B cell (primary cell): ENCODE data around the gene TMEM87B. TPM values are rescaled to one million over a fixed set of nuclear protein-coding genes. Genes with fewer than 3 reads are reported as not detected.

ENCODE experiments used
- ATAC-seq: fragments of 200-7000 bp; cut with Tn5 transposase; one replicate; pipeline ENCODE4 v1.10.0; 2021; ENCODE audit warnings: low read depth, mild to moderate bottlenecking, moderate number of reproducible peaks, moderate library complexity
- CTCF ChIA-PET: fragments of 350-600 bp; sonication (Branson Sonifier 250); formaldehyde crosslinking; loops from one replicate; lab custom pipeline; 2021; ENCODE audit warnings: antibody characterized with exemption, inconsistent platforms; lab: Charles Lee
- POLR2A ChIA-PET: fragments of 350-600 bp; sonication (Branson Sonifier 250); formaldehyde crosslinking; loops from one replicate; lab custom pipeline; 2021; ENCODE audit warnings: antibody characterized with exemption; lab: Charles Lee
- DNase-seq: peaks from one replicate; pipeline ENCODE4 v3.0.0; 2013
- H2AFZ ChIP-seq: 2 replicates; pipeline ENCODE4 v1.6.1; 2012; ENCODE audit warnings: mild to moderate bottlenecking, low read depth, low read length; ENCODE audit not compliant: insufficient read depth, poor library complexity, severe bottlenecking
- H3K27ac ChIP-seq, 2 donors: 1 replicate in 1 of 2; 2 replicates in 1 of 2; pipeline ENCODE4 v1.5.1; 2012 to 2013; ENCODE audit warnings: low read length in 2 of 2, mild to moderate bottlenecking in 2 of 2, moderate library complexity in 1 of 2
- H3K27me3 ChIP-seq, 4 experiments: fragments of 200-600 bp in 1 of 4; sonication (generic) in 1 of 4; replicated peaks in 1 of 4; 1 replicate in 2 of 4; 2 replicates in 2 of 4; pipeline versions ENCODE4 v1.6.1 to v1.7.0; 2013 to 2016; ENCODE audit warnings: low read length in 3 of 4, mild to moderate bottlenecking in 2 of 4, mixed read lengths in 1 of 4, moderate library complexity in 1 of 4; ENCODE audit not compliant: insufficient read depth in 4 of 4, control insufficient read depth in 3 of 4; ENCODE audit errors: control extremely low read depth in 1 of 4
- H3K36me3 ChIP-seq, 2 experiments: replicated peaks in 1 of 2; 1 replicate in 1 of 2; 2 replicates in 1 of 2; pipeline versions ENCODE4 v1.6.1 to v1.7.1; 2013; ENCODE audit warnings: low read length in 1 of 2; ENCODE audit not compliant: insufficient read depth in 2 of 2, control insufficient read depth in 1 of 2; ENCODE audit errors: control extremely low read depth in 1 of 2, extremely low read depth in 1 of 2
- H3K4me1 ChIP-seq, 2 donors: fragments of 200-600 bp in 1 of 2; sonication (generic) in 1 of 2; 1 replicate in 1 of 2; 2 replicates in 1 of 2; pipeline versions ENCODE4 v1.5.1 to v1.6.1; 2013 to 2017; ENCODE audit warnings: low read length in 2 of 2; ENCODE audit not compliant: control insufficient read depth in 2 of 2, insufficient read depth in 2 of 2
- H3K4me2 ChIP-seq: replicated peaks from 2 replicates; pipeline ENCODE3; 2012; ENCODE audit warnings: mild to moderate bottlenecking, low read depth, low read length; ENCODE audit not compliant: poor library complexity, severe bottlenecking
- H3K4me3 ChIP-seq, 5 experiments: fragments of 200-600 bp in 1 of 5; sonication (generic) in 1 of 5; 1 replicate in 3 of 5; 2 replicates in 2 of 5; pipeline versions ENCODE4 v1.5.1 to v1.7.0; 2011 to 2016; ENCODE audit warnings: low read length in 4 of 5, mild to moderate bottlenecking in 4 of 5, low read depth in 2 of 5, control low read depth in 1 of 5, moderate library complexity in 1 of 5; ENCODE audit not compliant: insufficient read depth in 1 of 5; ENCODE audit errors: control extremely low read depth in 1 of 5, extremely low read depth in 1 of 5
- H3K79me2 ChIP-seq: fragments of 200-600 bp; sonication (generic); one replicate; pipeline ENCODE4 v1.6.0; 2016; ENCODE audit warnings: low read length; ENCODE audit not compliant: control insufficient read depth, insufficient read depth
- H3K9ac ChIP-seq: fragments of 200-600 bp; sonication (generic); 2 replicates; pipeline ENCODE4 v1.6.1; 2017; ENCODE audit warnings: mild to moderate bottlenecking, low read length, moderate library complexity
- H3K9me3 ChIP-seq, 3 donors: one replicate each; pipeline versions ENCODE4 v1.6.1 to v1.7.1; 2013; ENCODE audit warnings: low read length in 2 of 3; ENCODE audit not compliant: control insufficient read depth in 2 of 3, insufficient read depth in 1 of 3; ENCODE audit errors: control extremely low read depth in 1 of 3
- H4K20me1 ChIP-seq: 2 replicates; pipeline ENCODE4 v1.6.0; 2012; ENCODE audit warnings: mild to moderate bottlenecking, low read length; ENCODE audit not compliant: insufficient read depth, control insufficient read depth, poor library complexity, severe bottlenecking
- H3K27ac Mint-ChIP-seq: one replicate; pipeline ENCODE4 v1.8.0; 2021; ENCODE audit warnings: mixed read lengths
- H3K27me3 Mint-ChIP-seq: one replicate; pipeline ENCODE4 v1.8.0; 2021; ENCODE audit warnings: mixed read lengths
- H3K4me1 Mint-ChIP-seq: one replicate; pipeline ENCODE4 v1.8.0; 2021; ENCODE audit warnings: mixed read lengths
- H3K4me3 Mint-ChIP-seq: one replicate; pipeline ENCODE4 v1.8.0; 2021; ENCODE audit warnings: mixed read lengths
- H3K9me3 Mint-ChIP-seq: one replicate; pipeline ENCODE4 v1.8.0; 2022; ENCODE audit warnings: mixed read lengths; ENCODE audit not compliant: insufficient read depth
- CTCF ChIP-seq: fragments of 200-600 bp; IDR thresholded peaks from one replicate; pipeline ENCODE4 v1.8.0; 2022; ENCODE audit warnings: antibody characterized with exemption, mild to moderate bottlenecking
- EZH2 ChIP-seq: IDR thresholded peaks from 2 replicates; pipeline ENCODE4 v1.6.1; 2012; ENCODE audit warnings: borderline replicate concordance, low read depth, mild to moderate bottlenecking, moderate library complexity, low read length; ENCODE audit not compliant: insufficient read depth, poor library complexity, severe bottlenecking
- WGBS: methylation state at CpG from one replicate; pipeline ENCODE4 v1.1.5; 2013; ENCODE audit warnings: missing lambda C conversion rate; ENCODE audit not compliant: insufficient coverage; 5-methylcytosine and 5-hydroxymethylcytosine counted together
- intact Hi-C: fragments of 100-400 bp; cut with micrococcal nuclease; formaldehyde crosslinking; loops from one replicate; pipeline ENCODE4 v1.10.0; 2022
- polyA plus RNA-seq: library from polyadenylated mRNA; depleted of rRNA; stranded (reverse); fragments of >200 nt; gene quantifications from 2 replicates; pipeline ENCODE4 v1.2.3, GENCODE V29; 2012
- total RNA-seq, 2 donors: library from RNA; stranded (reverse); fragments of 120-200 nt in 1 of 2; gene quantifications; 1 replicate in 1 of 2; 2 replicates in 1 of 2; pipeline versions ENCODE4 v1.2.3 to v1.2.4, GENCODE V29; 2013 to 2022

TMEM87B gene
- total and polyA plus RNA-seq, 2 donors (not counting 1 experiment from before 2014, with no cell fraction given): 9.4 to 21.0 TPM

- Histone ChIP-seq H3K27ac (no peak overlapping the region), H4K20me1 (no peaks in the 10 kb centered on the region), H3K27me3 (no peaks in the 10 kb centered on the region), H3K9me3 (no peaks in the 10 kb centered on the region), H3K36me3 (no peaks in the 10 kb centered on the region), H3K79me2 (no peaks in the 10 kb centered on the region), H3K4me3 (no peak overlapping the region), H3K9ac (no peak overlapping the region), H2AFZ (no peak overlapping the region), H3K4me2 (no peak overlapping the region), H3K4me1 (peaks cover 0 to 4% of the 10 kb centered on the region in 2 donors)
- Mint-ChIP-seq H3K27ac (no peak overlapping the region), H3K9me3 (no peaks in the 10 kb centered on the region), H3K27me3 (no peaks in the 10 kb centered on the region), H3K4me3 (no peak overlapping the region), H3K4me1 (peaks cover 4% of the 10 kb centered on the region)
- whole genome bisulfite sequencing: 91% methylated on average over 8 of the region's 10 CpGs
- no peak for TF ChIP-seq CTCF
- TF ChIP-seq EZH2: no peak
- CTCF ChIA-PET: no interaction called here
- ATAC-seq (no peak), DNase-seq (no peak)
- POLR2A ChIA-PET: no interaction called here
- intact Hi-C loops: no loop called here
Observed at GRCh38 chr2:112010751-112011150, 44.3 kb upstream of the TMEM87B start.

GRCh38 chr2:112012556-112012955, 42.5 kb upstream of the TMEM87B start:
- ChIA-PET CTCF (no interaction called here), POLR2A (no interaction called here)
- Histone ChIP-seq H3K9me3 (no peaks in the 10 kb centered on the region), H3K79me2 (no peaks in the 10 kb centered on the region), H3K27ac (no peak overlapping the region), H3K4me2 (no peak overlapping the region), H3K27me3 (no peaks in the 10 kb centered on the region), H2AFZ (no peak overlapping the region), H3K4me1 (no peaks in the 10 kb centered on the region), H4K20me1 (no peaks in the 10 kb centered on the region), H3K4me3 (no peak overlapping the region), H3K36me3 (no peaks in the 10 kb centered on the region), H3K9ac (no peak overlapping the region)
- peaks cover 9% of the 10 kb centered on the region for H3K27me3 Mint-ChIP-seq
- DNase-seq: no peak
- no peak for ATAC-seq
- no peak overlapping the region for H3K4me3 Mint-ChIP-seq
- WGBS: no CpG with 5 or more reads among the region's 5 CpGs
- H3K9me3 Mint-ChIP-seq: peaks cover 2% of the 10 kb centered on the region
- intact Hi-C loops: no loop called here
- no peak overlapping the region for H3K27ac Mint-ChIP-seq
- TF ChIP-seq CTCF: no peak
- no peak for TF ChIP-seq EZH2
- H3K4me1 Mint-ChIP-seq: peaks cover 4% of the 10 kb centered on the region
